Measurements from ENCODE around the gene DMPK.
A peak's percentile ranks its signal among the peaks of the same experiment; 100 is the strongest.

The DMPK gene

GRCh38 chr19:45814851-45815480 lies 32.7 kb upstream of the DMPK start, which contains the start of gene RSPH6A:
Gene RSPH6A, minus strand, starts transcription at chr19:45815308. Its CDS starts 132 bp downstream, at chr19:45815176.
- no peak for TF ChIP-seq CTCF (conservative IDR thresholded peaks at IDR 0.05; ENCODE audit: low read depth, low read length)
- H3K4me3 ChIP-seq (ENCODE audit: low read depth, low read length): peak within 1 kb of the TSS; percentile 35
- DNase-seq (ENCODE audit: low read depth): no peak

- no peak for DNase-seq (ENCODE audit: low read depth)
- no peak overlapping the region for H3K4me3 ChIP-seq (ENCODE audit: low read depth, low read length)
- TF ChIP-seq CTCF (conservative IDR thresholded peaks at IDR 0.05; ENCODE audit: low read depth, low read length): no peak
These were observed 32.0 kb upstream of the DMPK start for GRCh38 chr19:45814166-45814780.

GRCh38 chr19:45812297-45812696 lies 30.0 kb upstream of the DMPK start:
- no peak for DNase-seq (ENCODE audit: low read depth)
- no peak for TF ChIP-seq CTCF (conservative IDR thresholded peaks at IDR 0.05; ENCODE audit: low read depth, low read length)

GRCh38 chr19:45809643-45810159 lies 27.4 kb upstream of the DMPK start:
- DNase-seq (ENCODE audit: low read depth): peak; percentile 85
- no peak for TF ChIP-seq CTCF (conservative IDR thresholded peaks at IDR 0.05; ENCODE audit: low read depth, low read length)
- no peak overlapping the region for H3K4me3 ChIP-seq (ENCODE audit: low read depth, low read length)

More at GRCh38 chr19:45812297-45812696, 30.0 kb upstream of the DMPK start:
- H3K4me3 ChIP-seq (ENCODE audit: low read depth, low read length): no peak overlapping the region

- no peak overlapping the region for H3K4me3 ChIP-seq (ENCODE audit: low read depth, low read length)
- TF ChIP-seq CTCF (conservative IDR thresholded peaks at IDR 0.05; ENCODE audit: low read depth, low read length): no peak
- DNase-seq (ENCODE audit: low read depth): no peak
These were observed 23.4 kb upstream of the DMPK start for GRCh38 chr19:45805719-45806118.

GRCh38 chr19:45804959-45805230 lies 22.6 kb upstream of the DMPK start:
- DNase-seq (ENCODE audit: low read depth): no peak
- no peak overlapping the region for H3K4me3 ChIP-seq (ENCODE audit: low read depth, low read length)
- TF ChIP-seq CTCF (conservative IDR thresholded peaks at IDR 0.05; ENCODE audit: low read depth, low read length): no peak

Measured in choroid plexus epithelial cell (primary cell).